Smooth muscle cell (in vitro differentiated cells): ENCODE measurements around the gene DCLK3. TPM values are rescaled to one million over a fixed set of nuclear protein-coding genes. Genes with fewer than 3 reads are reported as not detected.

ENCODE experiments used
- DNase-seq: peaks from one replicate; lab custom pipeline; 2025; ENCODE audit not compliant: unreplicated experiment; lab: John Stamatoyannopoulos, UW
- H2AFZ ChIP-seq: fragments of 200-600 bp; sonication (generic); 2 replicates; pipeline ENCODE4 v1.6.0; 2016; ENCODE audit warnings: antibody characterized with exemption, low read depth, mild to moderate bottlenecking
- H3F3A ChIP-seq: fragments of 200-600 bp; sonication (generic); 2 replicates; pipeline ENCODE4 v1.6.0; 2017; ENCODE audit warnings: antibody characterized with exemption, low read depth
- H3K27ac ChIP-seq: fragments of 200-600 bp; sonication (generic); 2 replicates; pipeline ENCODE4 v1.5.1; 2016; ENCODE audit warnings: low read depth, mild to moderate bottlenecking
- H3K27me3 ChIP-seq: fragments of 200-600 bp; sonication (generic); 2 replicates; pipeline ENCODE4 v1.6.1; 2016; ENCODE audit warnings: low read depth, mild to moderate bottlenecking
- H3K36me3 ChIP-seq: fragments of 200-600 bp; sonication (generic); 2 replicates; pipeline ENCODE4 v1.5.1; 2016; ENCODE audit warnings: low read depth
- H3K4me1 ChIP-seq: fragments of 200-600 bp; sonication (generic); 2 replicates; pipeline ENCODE4 v1.5.1; 2016; ENCODE audit warnings: low read depth
- H3K4me2 ChIP-seq: fragments of 200-600 bp; sonication (generic); 2 replicates; pipeline ENCODE4 v1.6.0; 2016; ENCODE audit warnings: mild to moderate bottlenecking
- H3K4me3 ChIP-seq: fragments of 200-600 bp; sonication (generic); 2 replicates; pipeline ENCODE4 v1.5.1; 2016; ENCODE audit warnings: mild to moderate bottlenecking
- H3K79me2 ChIP-seq: fragments of 200-600 bp; sonication (generic); 2 replicates; pipeline ENCODE4 v1.6.0; 2016; ENCODE audit warnings: low read depth, mild to moderate bottlenecking
- H3K9ac ChIP-seq: fragments of 200-600 bp; sonication (generic); 2 replicates; pipeline ENCODE4 v1.6.0; 2016; ENCODE audit warnings: low read depth
- H3K9me3 ChIP-seq: fragments of 200-600 bp; sonication (generic); replicated peaks from 2 replicates; pipeline ENCODE4 v1.5.1; 2016; ENCODE audit warnings: low read depth
- H4K20me1 ChIP-seq: fragments of 200-600 bp; sonication (generic); 2 replicates; pipeline ENCODE4 v1.6.0; 2016; ENCODE audit warnings: low read depth
- WGBS: methylation state at CpG from one replicate; pipeline ENCODE4 v1.1.7; 2016; ENCODE audit warnings: low lambda C conversion rate; 5-methylcytosine and 5-hydroxymethylcytosine counted together
- polyA plus RNA-seq: library from polyadenylated mRNA; unstranded; fragments of >200 nt; fragmentation: Nextera tagmentation; extraction: Ambion mirVana; gene quantifications from 2 replicates; pipeline ENCODE4 v1.2.1, GENCODE V29; 2016
- total RNA-seq: library from RNA; depleted of rRNA; stranded (reverse); fragments of >200 nt; gene quantifications from 2 replicates; pipeline ENCODE4 v1.2.3, GENCODE V29; 2014
- TF ChIP-seq, protein P1 (sequence below): fragments of 200-600 bp; sonication (generic); IDR thresholded peaks from 2 replicates; pipeline ENCODE4 v1.5.1; 2017; ENCODE audit warnings: borderline replicate concordance, mild to moderate bottlenecking, antibody characterized with exemption; ENCODE audit not compliant: insufficient read depth, poor library complexity, severe bottlenecking

Gene DCLK3
- total and polyA plus RNA-seq, 2 experiments from 2014 or later: not detected

DNA sequence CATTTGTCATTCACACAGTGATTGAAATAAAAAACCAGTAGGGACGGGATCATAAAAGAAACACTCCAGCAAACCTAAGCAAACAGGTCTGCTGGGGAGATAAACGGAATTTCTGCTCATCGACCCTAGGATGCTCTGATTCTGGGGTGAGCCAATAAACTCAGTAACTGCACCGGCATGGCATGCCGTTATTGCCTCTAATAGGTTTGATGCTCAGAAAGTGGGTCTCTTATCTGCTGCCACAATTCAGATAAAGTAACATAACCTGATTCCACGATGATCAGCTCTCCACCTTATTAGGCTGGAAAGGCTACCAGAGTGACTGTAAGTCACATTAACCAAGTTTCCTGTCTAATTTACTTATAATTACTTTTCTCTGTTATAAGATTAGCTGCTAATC lies 19.6 kb downstream of the DCLK3 start:
- Histone ChIP-seq H3K9me3 (no peaks in the 10 kb centered on the region), H4K20me1 (no peaks in the 10 kb centered on the region), H3K4me3 (no peak overlapping the region), H3K4me1 (no peaks in the 10 kb centered on the region), H3K27me3 (peaks cover 32% of the 10 kb centered on the region), H3K4me2 (no peak overlapping the region), H3K36me3 (no peaks in the 10 kb centered on the region), H3K79me2 (no peaks in the 10 kb centered on the region), H3K9ac (no peak overlapping the region), H3F3A (no peaks in the 10 kb centered on the region), H2AFZ (no peak overlapping the region), H3K27ac (no peak overlapping the region)
- no peak for DNase-seq
- WGBS: 82% methylated on average over 6 of the region's 6 CpGs
- TF ChIP-seq, protein P1, sequence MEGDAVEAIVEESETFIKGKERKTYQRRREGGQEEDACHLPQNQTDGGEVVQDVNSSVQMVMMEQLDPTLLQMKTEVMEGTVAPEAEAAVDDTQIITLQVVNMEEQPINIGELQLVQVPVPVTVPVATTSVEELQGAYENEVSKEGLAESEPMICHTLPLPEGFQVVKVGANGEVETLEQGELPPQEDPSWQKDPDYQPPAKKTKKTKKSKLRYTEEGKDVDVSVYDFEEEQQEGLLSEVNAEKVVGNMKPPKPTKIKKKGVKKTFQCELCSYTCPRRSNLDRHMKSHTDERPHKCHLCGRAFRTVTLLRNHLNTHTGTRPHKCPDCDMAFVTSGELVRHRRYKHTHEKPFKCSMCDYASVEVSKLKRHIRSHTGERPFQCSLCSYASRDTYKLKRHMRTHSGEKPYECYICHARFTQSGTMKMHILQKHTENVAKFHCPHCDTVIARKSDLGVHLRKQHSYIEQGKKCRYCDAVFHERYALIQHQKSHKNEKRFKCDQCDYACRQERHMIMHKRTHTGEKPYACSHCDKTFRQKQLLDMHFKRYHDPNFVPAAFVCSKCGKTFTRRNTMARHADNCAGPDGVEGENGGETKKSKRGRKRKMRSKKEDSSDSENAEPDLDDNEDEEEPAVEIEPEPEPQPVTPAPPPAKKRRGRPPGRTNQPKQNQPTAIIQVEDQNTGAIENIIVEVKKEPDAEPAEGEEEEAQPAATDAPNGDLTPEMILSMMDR: no peak

DNA sequence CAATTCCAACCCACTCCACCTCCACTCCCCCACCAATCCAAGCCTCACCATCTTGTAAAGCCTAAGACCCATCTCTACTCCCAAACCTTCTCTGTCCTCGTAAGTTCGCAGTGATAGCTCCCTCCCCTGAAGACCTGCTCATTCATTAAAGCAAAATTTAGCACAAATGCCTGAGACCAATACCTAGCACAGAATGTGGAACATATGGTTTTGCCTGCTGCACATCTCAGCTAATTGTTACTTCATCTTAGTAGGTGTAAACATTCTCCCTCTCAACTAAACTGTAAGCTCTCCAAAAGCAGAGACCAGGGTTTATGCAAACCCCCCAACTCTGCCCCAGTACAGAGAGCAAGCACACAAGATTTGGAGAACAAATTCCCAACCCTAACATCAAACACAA lies 20.5 kb downstream of the DCLK3 start:
- no peaks in the 10 kb centered on the region for H3K79me2 ChIP-seq
- H3K9ac ChIP-seq: no peak overlapping the region
- no peak for DNase-seq
- H4K20me1 ChIP-seq: no peaks in the 10 kb centered on the region
- H3F3A ChIP-seq: no peaks in the 10 kb centered on the region
- H3K4me3 ChIP-seq: no peak overlapping the region
- H3K27me3 ChIP-seq: peaks cover 32% of the 10 kb centered on the region
- H3K27ac ChIP-seq: no peak overlapping the region
- 82% methylated on average over 2 of the region's 2 CpGs for WGBS
- no peaks in the 10 kb centered on the region for H3K9me3 ChIP-seq
- no peak overlapping the region for H2AFZ ChIP-seq
- H3K36me3 ChIP-seq: no peaks in the 10 kb centered on the region
- no peak overlapping the region for H3K4me2 ChIP-seq
- no peaks in the 10 kb centered on the region for H3K4me1 ChIP-seq
- TF ChIP-seq, protein P1: no peak

DNA sequence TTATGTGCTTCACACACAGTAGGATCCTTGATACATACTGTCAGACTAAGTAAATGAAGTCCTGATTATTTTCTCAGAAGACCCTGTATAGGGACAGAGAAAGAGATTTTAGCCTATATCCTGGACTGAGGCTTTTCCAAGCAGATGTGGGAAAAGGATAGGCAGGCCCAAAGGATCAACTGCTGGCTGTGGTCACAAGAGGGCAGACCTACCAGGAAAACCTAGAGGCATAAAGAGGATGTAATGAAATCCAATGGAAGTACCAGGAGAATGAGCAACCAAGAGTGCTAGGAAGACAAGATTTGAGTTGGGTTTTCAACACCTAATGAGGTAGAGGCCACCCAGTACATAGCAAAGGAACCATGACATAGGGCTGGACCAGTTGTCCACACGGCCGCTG lies 23.1 kb downstream of the DCLK3 start:
- no peaks in the 10 kb centered on the region for H3K4me1 ChIP-seq
- WGBS: 96% methylated on average over 2 of the region's 2 CpGs
- peaks cover 32% of the 10 kb centered on the region for H3K27me3 ChIP-seq
- TF ChIP-seq, protein P1: peak; percentile 12
- H2AFZ ChIP-seq: no peak overlapping the region
- no peaks in the 10 kb centered on the region for H3K79me2 ChIP-seq
- no peaks in the 10 kb centered on the region for H3K9me3 ChIP-seq
- DNase-seq: no peak
- H3K9ac ChIP-seq: no peak overlapping the region
- H3K36me3 ChIP-seq: no peaks in the 10 kb centered on the region
- H3F3A ChIP-seq: no peaks in the 10 kb centered on the region
- H3K27ac ChIP-seq: no peak overlapping the region
- no peak overlapping the region for H3K4me2 ChIP-seq
- H4K20me1 ChIP-seq: no peaks in the 10 kb centered on the region
- no peak overlapping the region for H3K4me3 ChIP-seq

DNA sequence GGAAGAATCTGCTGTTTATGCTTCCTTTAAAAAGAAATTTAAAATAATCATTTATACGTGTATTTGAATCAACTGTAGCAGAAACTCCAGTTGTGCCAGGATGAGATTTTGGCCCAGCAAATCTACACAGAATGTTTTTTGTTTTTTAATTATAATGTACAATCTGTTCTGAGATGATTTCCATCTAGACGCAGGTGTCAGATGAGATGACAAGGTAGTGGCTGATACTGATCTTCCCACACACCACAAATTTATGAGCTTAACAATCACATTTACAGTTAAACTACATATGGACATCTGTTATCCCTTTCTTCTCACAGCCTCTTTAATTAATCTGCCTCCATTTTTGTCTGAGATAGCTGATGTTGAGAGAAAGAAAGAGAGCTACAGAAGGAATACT lies 23.6 kb downstream of the DCLK3 start:
- H3K36me3 ChIP-seq: no peaks in the 10 kb centered on the region
- no peak overlapping the region for H3K27ac ChIP-seq
- no peak overlapping the region for H3K9ac ChIP-seq
- no peak for DNase-seq
- no peaks in the 10 kb centered on the region for H3K9me3 ChIP-seq
- H3K4me2 ChIP-seq: no peak overlapping the region
- peaks cover 32% of the 10 kb centered on the region for H3K27me3 ChIP-seq
- no peaks in the 10 kb centered on the region for H4K20me1 ChIP-seq
- H3K79me2 ChIP-seq: no peaks in the 10 kb centered on the region
- H2AFZ ChIP-seq: no peak overlapping the region
- TF ChIP-seq, protein P1: no peak
- no peaks in the 10 kb centered on the region for H3K4me1 ChIP-seq
- H3K4me3 ChIP-seq: no peak overlapping the region
- no peaks in the 10 kb centered on the region for H3F3A ChIP-seq
- whole genome bisulfite sequencing: 96% methylated on average over 2 of the region's 2 CpGs
